ENCODE data around the gene SHMT2.

GRCh38 chr12:57268264-57268663 lies 38.8 kb downstream of the SHMT2 start:
- TF ChIP-seq CTCF (IDR thresholded peaks at IDR 0.05) (no peak), POLR2A (IDR thresholded peaks at IDR 0.05) (no peak)
